WTC11 (cell line): ENCODE measurements around the gene KLHDC4.

Experiments used
- ATF1 ChIP-seq: sonication (generic); formaldehyde crosslinking; IDR thresholded peaks from 2 replicates; pipeline ENCODE4 v1.8.1; 2023; ENCODE audit warnings: mild to moderate bottlenecking, moderate library complexity, missing genetic modification reagents
- RELA ChIP-seq: sonication (generic); formaldehyde crosslinking; IDR thresholded peaks from 2 replicates; pipeline ENCODE4 v1.8.1; 2022; ENCODE audit warnings: missing genetic modification reagents, mild to moderate bottlenecking, borderline replicate concordance
- ZBTB21 ChIP-seq: sonication (generic); formaldehyde crosslinking; IDR thresholded peaks from 2 replicates; pipeline ENCODE4 v1.8.1; 2023; ENCODE audit warnings: mild to moderate bottlenecking, missing genetic modification reagents, borderline replicate concordance

GRCh38 chr16:87671221-87671620 is 94.6 kb downstream of the KLHDC4 start:
- no peak for TF ChIP-seq ZBTB21 (CRISPR knock-in tag)
- no peak for TF ChIP-seq RELA (CRISPR knock-in tag)
- no peak for TF ChIP-seq ATF1 (CRISPR knock-in tag)
